NCI-H446 treated with DMSO at 0.1 percent for 48 hours (cell line): ENCODE data around the gene OPCML.

Source experiments
- DNase-seq: peaks from one replicate; lab custom pipeline; 2025; lab: John Stamatoyannopoulos, UW

The OPCML gene

DNA sequence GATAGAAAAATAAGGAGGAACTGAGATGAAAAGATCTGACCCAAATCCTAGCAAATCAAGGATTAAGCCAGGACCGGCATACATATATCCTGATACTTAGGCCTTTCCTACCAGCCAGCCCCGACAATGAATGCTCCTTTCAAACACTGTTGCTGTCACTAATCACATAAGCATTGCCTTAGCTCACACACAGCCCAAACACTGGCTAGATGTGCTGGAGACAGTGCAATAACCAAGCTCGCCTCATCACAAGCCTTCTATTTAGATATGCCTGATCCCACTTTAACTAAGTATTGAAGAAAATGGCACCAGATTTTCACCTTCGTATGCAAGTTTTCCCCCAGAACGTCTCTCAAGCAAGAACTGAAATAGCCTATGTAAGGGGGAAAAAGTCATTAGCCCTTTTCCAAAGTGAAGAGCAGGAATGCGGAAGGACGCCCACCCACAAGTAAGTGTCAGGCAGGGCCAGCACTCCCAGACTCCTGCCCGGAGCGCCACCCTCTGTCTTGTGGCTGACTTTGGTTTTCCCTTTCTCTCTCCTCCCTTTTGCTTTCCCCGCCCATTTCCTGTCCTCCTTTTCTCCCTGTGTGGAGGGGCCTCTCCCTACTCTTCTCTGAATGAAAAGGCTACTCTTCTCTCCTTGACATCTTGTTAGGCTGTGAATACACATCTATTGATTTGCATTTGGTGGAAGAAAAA lies 8.9 kb upstream of the OPCML start:
- DNase-seq: no peak

DNA sequence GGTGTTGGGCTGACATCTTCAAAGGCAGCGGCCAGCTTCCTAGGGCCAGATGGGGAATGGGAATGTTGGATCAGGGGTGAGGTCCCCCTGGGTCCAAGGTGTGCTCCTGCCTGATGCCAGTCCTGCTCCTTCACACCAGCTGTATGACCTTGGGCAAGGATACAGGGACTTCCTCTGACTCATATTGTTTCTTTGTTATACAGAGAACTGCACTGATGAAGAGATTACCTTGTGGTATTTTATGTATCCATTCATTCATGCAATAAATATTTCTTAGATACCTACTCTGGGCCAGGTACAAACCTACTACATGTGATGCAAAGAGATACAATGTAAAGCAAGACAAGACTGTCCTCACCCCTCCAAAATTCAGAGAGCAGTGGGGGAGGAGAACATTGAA lies 3.9 kb upstream of the OPCML start:
- DNase-seq: no peak

DNA sequence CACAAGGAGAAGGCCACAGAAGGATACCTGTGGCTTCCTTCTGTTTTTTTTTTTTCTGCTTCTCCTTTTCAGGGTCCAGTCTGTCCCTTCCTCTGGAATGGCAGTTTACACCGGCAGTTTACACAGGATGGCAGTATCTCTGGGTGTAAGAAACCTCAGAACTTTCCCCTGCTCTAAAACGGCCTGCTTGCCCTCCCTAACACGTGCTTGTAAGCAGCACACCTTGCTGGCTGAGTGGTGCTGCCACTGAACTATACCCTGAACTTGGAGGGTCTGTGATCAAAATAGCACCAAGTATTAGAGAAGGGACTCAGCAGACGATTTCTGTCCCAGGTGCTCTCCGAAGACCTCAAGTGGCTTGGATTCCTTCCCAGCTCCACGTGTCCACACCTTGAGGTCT lies 904 bp upstream of the OPCML start:
- no peak for DNase-seq

DNA sequence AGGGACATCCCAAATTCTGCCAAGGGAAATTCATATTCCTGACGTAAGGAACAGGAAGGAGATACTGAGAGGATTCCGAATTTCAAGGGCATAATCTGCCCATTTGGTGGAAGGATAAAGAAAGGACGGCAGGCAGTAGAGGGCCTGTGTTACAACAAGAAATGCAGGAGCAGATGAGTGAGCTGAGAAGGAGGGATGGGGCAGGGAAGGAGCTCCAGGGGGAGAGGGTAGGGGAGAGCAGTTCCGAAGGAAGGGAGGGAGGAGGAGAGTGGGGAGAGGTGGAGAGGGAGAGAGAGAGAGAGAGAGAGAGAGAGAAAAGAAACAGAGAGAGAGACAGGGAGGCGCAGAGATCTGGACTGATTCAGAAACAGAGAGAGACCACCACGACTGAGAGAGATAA lies 843 bp downstream of the OPCML start:
- no peak for DNase-seq

DNA sequence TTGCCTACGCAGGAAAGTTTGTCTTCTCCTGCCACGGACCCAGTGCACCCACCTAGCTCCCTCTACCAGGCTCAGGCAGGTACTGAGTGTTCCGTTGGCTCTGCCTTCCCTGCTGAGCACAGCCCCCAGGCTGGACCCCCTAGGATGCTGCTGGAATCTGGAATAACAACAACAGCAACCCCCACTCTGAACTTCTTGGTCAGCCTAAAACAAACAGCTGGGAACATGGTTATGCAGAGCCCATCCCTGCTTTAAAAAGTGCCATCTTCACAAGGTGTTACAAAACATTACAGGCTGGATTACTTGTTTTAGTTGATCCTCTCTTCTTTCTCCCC lies 1.8 kb downstream of the OPCML start:
- no peak for DNase-seq

DNA sequence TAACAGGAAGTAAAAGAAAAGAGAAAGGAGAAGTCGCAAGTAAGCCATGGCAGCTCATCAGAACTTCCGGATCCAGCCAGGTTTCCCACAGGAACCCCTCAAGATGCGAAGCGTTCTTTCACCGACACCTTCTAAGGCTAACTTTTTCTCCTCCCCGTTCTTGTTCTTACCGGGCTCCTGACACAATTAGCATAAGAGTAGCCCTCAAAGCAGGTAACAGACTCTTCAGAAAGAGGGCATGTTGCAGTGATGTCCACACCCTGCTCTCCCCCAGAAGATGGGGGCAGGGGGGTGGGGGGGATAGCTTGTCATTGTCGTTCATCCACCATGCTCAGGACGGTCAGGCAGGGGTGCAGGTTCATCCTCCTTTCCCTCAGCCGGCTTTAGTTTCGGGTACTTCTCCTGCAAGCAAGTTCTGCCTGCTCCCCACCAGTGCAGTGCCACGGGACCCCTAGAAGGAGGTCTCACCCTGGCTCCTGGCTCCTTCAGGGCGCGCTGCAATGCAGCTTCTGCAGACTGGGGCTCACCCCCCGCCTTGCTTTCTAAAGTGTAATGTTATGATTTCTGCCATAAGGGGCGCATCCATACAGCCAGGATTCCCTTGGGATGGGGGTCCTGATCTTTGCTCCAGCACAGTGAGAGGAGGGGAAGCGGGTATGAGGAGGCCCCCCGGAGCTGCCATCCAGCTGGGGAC lies 2.3 kb downstream of the OPCML start:
- no peak for DNase-seq

DNA sequence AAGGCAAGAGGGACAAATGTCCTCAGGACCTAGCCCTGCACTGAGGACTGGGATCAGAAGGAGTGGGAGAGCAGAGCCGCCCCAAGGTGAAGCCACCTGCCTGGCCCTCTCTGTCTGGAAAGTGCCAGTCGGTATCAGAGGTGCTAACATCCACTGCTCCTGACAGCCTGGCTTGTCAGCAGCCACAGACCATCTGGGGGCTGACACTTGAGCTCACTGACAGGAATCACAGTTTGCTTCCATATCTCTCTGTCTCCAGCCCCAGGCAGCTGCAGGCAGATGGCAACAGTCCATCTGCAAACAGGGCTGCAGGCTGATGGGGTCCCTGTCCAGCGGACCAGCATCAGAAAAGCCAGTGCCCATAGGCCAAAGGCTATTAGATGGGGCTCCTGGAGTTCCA lies 5.5 kb downstream of the OPCML start:
- no peak for DNase-seq

DNA sequence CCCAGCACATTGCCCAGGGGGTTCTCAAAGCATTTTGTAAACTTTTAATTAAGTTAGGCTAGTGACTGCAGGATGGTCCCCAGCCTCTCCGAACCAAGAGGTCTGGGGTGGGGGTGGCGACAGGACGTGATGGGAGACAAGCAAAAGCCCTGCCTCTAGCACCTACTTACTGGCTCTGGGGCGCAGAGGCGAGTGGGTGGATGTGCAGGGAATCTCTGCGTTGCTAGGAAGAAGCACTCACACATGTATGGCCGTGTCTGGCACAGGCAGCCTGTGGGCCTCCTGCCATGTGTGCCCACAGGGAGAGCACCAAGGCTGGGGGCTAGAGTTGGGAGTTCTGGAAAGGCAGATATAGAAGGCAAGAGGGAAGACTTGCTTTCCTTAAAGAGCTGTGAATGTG lies 6.3 kb downstream of the OPCML start:
- no peak for DNase-seq

DNA sequence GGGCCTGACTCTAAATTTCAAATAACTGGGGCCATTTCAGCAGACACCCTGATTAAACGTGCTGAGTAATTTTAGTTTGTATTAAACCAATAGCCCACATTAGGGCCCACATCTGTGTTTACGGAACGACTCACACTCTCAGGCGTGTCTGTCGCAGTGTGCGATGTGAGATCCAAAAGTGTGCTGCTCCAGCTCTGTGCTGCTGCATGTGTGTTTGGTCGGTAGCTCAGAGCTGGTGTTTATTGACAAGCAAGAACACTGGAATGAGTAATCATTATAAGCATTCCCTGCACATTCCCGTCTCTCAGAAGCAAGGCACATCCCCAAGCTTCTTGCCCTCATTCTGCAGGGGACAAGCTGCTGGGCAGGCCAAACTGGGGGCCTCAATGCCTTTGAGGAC lies 7.8 kb downstream of the OPCML start:
- DNase-seq: no peak

DNA sequence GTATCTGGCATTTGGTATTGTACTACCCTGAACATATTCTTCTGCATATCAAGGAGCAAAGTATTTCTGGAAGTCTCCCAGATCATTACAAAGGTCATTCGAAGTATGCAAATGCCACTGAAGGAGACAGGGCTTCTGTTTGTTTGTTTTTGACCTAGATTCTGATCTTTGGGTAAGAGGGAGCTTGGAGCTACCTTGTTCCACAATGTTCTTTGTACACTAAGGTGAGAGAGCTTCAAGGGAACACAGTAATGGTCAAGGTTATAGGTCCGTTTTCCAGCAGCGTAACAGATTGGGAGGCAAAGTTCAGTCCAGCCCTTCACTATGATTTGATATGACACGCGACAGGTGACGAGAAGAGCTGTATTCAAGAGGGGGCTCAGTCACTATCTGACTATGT lies 10.0 kb downstream of the OPCML start:
- DNase-seq: no peak

DNA sequence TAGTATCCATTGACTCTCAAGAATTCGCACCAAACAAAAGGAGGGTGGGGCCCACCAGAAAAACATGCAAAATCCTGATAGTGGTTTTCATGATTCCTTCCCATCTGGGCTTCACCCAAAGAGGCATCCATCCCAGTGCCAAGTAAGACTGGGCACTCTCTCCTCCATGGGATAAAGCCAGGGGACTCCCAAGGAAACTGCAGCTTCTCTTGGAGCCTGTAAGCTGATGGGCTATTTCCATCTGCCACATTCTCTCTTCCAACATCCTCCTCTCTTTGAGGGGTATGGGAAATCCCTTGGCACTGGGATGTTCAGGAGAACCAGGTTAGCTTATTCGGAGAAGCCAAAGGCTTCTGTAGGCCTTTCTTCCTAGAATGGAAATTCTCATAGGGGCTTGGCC lies 10.8 kb downstream of the OPCML start:
- DNase-seq: no peak

DNA sequence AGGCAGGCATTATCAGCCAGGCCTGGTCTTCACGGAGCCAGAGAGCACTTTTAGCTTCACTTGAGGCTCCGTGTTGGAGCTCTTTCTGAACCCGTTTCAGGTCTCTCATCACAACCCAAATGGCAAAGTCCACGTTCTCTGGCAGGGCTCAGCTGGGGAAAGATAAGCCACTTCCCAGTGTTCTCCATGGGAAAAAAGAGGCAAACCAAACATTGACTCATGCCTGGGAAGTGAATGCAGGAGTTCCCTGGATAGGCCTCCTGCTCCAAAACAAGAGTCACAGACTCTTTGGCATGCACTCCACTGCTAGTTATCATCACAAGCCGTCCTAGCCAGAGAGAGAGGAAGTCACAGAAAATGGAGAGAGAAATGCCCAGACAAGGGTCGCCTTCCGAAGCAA lies 11.6 kb downstream of the OPCML start:
- no peak for DNase-seq

DNA sequence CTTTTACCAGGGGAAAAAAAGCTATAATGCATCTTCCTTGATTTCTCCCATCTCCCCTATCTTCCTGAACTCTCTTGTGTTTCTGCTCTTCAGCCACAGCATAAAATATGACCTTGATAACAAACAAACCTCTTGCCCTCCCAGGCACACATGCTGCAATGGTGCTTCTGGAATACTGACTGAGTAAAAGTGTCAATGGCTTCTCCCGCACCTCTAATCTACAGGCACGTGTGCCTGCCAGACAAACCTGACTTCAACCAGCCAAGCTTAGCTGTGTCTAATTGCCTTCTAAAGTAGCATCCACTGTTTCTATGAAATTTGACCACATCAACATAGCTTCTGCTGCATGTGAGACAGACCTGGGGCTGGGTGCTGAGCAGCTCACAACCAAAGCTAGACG lies 12.7 kb downstream of the OPCML start:
- no peak for DNase-seq

DNA sequence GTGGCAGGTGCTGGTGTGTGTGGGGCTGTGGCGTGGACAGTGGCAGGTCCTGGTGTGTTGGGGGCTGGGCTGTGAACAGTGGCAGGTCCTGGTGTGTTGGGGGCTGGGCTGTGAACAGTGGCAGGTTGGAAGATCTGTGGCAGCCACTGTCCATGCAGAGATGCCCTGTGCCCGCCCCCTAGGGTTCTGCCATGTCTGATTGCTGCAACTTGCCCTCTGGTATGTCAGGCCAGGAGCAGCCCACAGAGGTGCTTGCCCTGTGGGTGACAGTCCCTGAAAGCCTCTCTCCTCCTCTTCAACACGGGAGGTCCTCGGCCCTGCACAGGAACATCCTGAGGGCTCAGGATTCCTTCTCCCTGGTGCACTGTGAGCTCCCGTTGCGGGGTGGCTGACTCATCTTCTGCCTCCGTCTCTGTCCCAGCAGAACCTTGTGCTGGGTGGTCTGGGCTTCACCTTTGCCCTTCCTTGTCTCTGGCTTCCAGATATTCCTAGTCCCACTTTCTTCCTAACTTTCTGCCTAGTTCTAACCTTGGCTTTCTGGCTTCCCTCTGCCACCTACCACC lies 13.5 kb downstream of the OPCML start:
- no peak for DNase-seq

DNA sequence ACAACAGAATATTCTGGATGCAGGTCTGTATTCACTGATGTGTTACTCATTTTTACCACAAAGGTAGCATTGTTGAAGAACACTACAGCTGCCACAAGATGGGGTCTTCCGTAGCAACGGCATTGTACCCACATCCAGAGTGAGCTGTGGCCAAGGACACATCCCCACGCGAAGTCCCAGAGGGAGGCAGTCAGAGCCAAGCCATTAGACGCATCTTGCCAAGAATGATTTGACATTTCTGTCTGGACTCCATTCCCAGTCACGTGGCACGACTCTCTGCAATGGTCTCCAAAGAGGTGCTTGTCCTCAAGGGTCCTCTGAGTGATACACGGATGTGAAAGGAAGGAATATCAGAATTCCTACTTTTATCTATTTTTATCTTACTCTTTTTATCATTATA lies 15.5 kb downstream of the OPCML start:
- no peak for DNase-seq

DNA sequence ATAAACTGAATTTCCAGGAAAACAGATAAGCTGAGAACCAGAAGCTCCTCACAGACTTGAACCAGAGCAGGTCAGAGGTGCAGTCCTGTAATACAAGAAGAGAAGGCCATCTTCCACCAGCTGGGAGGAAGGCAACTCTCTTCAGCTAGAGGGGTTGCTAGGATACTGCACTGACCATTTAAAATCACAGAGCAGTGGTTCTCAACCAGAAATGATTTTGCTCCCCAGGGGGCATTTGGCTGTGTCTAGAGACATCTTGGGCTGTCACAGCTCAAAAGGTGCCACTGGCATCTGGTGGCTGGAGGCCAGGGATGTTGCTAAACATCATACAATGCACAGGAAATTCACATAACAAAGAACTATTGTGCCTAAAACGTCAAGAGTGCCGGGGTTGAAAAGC lies 17.2 kb downstream of the OPCML start:
- DNase-seq: no peak

DNA sequence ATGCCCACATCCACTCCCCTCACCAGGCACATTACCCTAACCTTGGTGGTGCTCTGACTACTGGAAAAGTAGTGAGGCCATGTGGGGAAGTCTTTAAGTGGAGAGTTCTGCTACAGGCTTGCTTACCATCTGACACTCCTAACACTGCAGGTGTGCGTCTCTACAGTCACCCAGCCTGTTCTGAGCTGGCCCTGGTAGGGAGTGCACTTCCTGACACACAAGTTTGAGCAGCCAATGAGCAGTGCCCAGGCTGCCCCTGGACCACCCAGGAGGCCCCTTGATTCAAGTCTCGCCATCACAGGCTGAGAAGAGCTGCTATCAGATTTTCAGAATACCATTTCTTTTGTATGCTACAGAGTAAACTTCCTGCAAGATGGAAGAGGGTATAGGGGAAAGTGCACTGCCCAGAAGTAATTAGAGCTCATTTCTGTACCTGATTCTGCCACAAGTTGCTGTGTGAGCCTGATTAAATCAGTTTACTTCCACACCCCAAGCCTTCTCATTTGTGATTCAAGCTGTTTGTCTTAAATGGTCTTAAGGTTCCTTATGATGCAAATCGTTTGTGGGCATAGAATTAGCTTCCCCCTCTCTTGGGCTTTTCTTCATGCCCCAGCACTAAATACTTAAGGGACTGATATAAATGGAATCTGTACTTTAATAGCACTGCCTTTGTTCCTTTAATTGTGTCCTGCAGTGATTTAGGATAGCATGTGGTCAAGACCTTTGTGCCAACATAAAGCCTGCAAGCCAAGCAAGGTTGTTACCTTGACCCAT lies 22.2 kb downstream of the OPCML start:
- DNase-seq: no peak

DNA sequence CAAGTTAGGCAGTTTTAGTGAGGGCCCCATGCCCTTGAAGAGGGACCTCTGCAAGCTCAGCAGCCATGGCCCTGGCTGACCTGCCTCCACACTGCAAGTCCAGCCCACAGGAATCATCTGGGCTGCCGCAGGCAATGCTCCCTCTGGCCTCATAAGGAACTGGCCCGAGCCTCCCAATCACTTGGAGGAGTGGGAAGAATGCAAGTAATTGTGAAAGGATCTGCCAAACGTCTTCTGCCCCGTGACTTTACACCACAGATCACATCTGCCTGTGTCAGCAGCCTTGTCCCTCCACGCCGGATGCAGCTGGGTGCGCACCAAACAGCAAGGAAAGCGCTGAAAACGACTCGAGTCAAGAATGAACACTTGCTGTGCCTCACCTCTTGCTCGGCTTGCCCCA lies 23.8 kb downstream of the OPCML start:
- no peak for DNase-seq

DNA sequence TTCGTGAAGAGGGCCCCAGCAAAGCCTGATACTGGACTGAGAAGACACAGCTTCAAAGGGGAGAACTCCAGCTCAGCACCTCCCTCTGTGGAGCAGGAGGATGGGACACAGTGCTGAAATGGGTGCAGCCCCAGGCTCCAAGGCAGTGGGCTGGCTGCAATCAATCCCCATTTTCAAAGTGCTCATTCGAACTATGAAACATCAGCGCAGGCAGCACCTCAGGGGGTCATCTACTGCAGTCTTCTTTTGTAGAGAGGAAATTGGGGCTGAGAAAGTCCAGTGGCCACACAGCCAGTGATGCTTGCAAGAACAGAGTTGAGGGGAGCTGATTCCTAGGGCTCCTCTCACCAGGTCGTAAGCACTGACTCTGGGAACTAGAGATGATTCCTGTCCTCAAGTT lies 25.1 kb downstream of the OPCML start:
- no peak for DNase-seq

DNA sequence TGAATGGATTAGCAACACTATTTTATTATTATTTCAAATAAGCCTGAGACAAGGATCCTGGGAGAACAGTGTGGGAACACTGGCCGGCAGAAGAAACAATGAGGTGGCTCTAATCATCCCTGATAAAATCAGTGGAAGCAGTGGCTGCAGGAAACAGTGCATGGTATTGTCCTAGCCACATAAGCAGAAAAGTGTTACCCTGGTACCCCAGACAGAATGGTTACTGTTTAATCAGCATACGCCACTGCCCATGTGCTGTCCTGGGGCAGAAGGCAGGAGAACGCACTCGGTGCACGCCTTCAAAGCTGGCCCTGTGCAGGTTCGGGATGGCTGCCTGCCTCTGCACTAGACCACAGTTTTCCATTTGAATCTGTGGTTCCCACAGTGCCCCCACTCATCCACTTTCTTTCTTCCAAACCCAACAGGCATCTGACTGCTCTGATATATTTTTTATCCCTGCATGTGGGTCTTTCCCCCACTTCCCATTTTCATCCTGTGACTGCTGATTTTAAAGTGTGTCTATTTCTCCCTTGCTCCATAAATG lies 25.7 kb downstream of the OPCML start:
- DNase-seq: no peak

DNA sequence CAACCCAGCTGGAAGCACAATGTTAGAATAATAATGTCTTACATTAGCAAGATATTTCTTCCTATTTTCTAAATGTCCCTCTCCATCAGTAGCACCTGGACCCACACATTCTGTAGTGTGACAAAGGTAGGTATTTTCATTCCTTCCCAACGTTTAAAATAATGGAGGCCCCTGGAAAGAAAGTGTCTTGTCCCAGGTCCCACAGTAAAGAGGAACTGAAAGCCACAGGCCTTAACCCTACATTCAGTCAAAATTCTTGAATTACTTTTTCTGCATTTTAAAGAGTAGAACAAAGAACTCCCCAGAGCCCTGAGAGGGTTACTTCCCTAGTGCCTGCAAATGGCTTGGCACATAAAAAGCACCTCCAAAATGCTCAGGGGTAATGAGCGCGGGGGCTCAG lies 26.3 kb downstream of the OPCML start:
- DNase-seq: no peak

DNA sequence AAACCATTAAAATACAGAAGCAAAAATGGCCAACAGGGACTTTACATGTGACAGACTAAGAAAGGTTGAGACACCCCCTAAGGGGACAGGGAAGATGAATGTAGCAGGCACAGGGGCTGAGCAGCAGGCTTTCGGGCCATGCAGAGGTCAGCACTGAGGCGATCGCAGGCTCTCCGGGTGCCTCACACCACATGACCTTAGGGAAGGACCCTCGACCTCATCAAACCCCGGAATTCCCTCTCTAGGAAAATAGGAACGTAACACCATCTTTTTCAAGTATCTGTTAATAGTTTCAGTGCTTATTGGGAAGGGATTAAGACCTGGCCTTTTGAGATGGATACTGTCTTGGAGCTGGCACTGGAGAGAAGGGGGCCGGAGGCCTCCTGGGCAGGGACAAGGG lies 27.4 kb downstream of the OPCML start:
- DNase-seq: no peak

DNA sequence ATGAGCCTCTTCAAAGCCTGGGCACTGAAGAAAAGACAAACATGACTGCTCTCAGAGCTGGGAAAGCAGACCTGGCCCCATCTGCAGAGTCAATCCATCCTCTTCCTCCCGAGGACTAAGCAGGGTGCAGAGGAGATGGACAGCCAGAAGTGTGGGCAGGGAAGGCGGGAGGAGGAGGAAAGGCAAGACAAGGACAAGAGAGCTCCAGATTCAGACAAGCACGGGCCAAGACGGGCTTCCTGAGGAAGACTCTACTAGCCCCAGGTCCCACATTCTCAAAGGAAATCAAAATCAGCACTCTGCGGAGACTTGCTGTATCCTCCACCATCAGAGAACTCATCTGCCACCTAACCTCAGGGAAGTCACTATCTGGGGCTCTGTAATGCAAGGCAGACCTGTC lies 28.5 kb downstream of the OPCML start:
- DNase-seq: no peak
